ENCODE results near the gene SIN3B.

SIN3B gene

DNA sequence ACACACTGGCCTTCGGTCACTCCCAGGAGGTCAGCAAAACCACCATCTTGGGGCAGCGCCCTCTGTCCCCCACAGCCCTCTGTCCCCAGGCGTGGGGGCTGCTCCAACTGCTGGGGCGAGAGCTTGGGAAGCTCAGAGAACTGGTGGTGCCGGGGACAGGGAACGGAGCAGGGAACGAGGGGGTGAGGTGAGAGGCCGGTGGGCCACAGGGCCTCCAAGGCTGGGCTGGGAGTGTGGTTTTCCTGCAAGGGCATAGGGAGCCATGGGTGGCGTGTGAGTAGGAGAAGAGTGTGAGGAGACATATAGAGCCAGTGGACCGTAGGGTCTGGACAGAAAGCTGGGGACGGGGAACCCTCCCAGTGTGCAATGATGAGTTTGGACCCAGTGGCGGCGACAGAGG lies 93.8 kb downstream of the SIN3B start:
- no peak overlapping the region for H2AFZ ChIP-seq
- H3K4me3 ChIP-seq (ENCODE audit: low read depth, low read length), result no peak overlapping the region
- TF ChIP-seq, protein P1, sequence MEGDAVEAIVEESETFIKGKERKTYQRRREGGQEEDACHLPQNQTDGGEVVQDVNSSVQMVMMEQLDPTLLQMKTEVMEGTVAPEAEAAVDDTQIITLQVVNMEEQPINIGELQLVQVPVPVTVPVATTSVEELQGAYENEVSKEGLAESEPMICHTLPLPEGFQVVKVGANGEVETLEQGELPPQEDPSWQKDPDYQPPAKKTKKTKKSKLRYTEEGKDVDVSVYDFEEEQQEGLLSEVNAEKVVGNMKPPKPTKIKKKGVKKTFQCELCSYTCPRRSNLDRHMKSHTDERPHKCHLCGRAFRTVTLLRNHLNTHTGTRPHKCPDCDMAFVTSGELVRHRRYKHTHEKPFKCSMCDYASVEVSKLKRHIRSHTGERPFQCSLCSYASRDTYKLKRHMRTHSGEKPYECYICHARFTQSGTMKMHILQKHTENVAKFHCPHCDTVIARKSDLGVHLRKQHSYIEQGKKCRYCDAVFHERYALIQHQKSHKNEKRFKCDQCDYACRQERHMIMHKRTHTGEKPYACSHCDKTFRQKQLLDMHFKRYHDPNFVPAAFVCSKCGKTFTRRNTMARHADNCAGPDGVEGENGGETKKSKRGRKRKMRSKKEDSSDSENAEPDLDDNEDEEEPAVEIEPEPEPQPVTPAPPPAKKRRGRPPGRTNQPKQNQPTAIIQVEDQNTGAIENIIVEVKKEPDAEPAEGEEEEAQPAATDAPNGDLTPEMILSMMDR (IDR thresholded peaks at IDR 0.05), result no peak
- no peaks in the 10 kb centered on the region for H3K27me3 ChIP-seq (ENCODE audit: control insufficient read depth, insufficient read depth, low read length)
- no peak overlapping the region for H3K9ac ChIP-seq
- H3K79me2 ChIP-seq, result no peaks in the 10 kb centered on the region
- H3K27ac ChIP-seq, result no peak overlapping the region
- no peak overlapping the region for H3K4me2 ChIP-seq (ENCODE audit: low read length)
- no peaks in the 10 kb centered on the region for H3K36me3 ChIP-seq (ENCODE audit: control insufficient read depth, insufficient read depth, low read length)
- no peaks in the 10 kb centered on the region for H3K4me1 ChIP-seq
- H3K9me3 ChIP-seq (ENCODE audit: control insufficient read depth, low read length), result no peaks in the 10 kb centered on the region

DNA sequence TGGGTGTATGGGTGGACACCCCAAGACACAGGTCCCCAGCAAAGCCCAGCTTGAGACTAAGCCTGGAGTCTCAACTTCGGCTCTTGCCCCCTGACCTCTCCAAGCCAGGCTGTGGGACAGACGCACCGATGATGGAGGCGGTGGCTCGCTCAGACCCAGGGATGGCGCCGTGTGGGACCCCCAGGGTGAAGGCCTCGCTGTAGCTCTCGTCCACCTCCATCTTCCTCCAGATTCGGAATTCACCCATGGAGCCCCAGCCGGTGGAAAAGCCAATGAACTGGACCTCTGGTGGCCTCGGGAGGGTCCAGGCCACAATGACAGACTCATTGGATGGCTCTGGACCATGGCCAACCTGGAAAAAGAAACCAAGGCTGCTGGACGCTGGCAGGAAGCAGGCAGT lies 98.7 kb downstream of the SIN3B start:
- Histone ChIP-seq H3K4me2 (ENCODE audit: low read length) (no peak overlapping the region), H3K9ac (no peak overlapping the region), H3K4me1 (no peaks in the 10 kb centered on the region), H3K27ac (no peak overlapping the region), H3K4me3 (ENCODE audit: low read depth, low read length) (no peak overlapping the region), H3K36me3 (ENCODE audit: control insufficient read depth, insufficient read depth, low read length) (no peaks in the 10 kb centered on the region), H3K9me3 (ENCODE audit: control insufficient read depth, low read length) (no peaks in the 10 kb centered on the region), H2AFZ (no peak overlapping the region), H3K79me2 (no peaks in the 10 kb centered on the region), H3K27me3 (ENCODE audit: control insufficient read depth, insufficient read depth, low read length) (no peaks in the 10 kb centered on the region)
- TF ChIP-seq, protein P1 (IDR thresholded peaks at IDR 0.05), result no peak

DNA sequence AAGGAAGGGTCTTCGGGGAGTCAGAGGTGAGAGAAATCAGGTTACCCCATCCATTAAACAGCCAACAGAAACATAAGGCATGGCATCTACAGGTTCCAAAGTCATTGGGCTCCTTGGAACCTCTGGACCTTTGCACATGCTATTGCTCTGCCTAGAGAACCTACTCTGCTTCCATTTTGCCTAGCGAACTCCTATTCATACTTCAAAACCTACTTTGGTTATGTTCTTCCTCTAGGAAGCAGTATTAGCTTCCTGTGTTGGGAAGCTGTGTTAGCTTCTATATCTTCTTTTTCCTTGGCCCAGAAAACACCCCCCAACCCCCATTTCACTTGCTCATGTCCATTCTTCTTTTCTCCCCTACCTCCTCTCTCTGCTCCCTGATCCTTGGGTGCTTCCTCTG lies 99.2 kb downstream of the SIN3B start:
- no peak overlapping the region for H3K9ac ChIP-seq
- no peak overlapping the region for H3K4me2 ChIP-seq (ENCODE audit: low read length)
- H3K79me2 ChIP-seq, result no peaks in the 10 kb centered on the region
- H3K27me3 ChIP-seq (ENCODE audit: control insufficient read depth, insufficient read depth, low read length), result no peaks in the 10 kb centered on the region
- no peak overlapping the region for H2AFZ ChIP-seq
- no peaks in the 10 kb centered on the region for H3K36me3 ChIP-seq (ENCODE audit: control insufficient read depth, insufficient read depth, low read length)
- no peak overlapping the region for H3K27ac ChIP-seq
- TF ChIP-seq, protein P1 (IDR thresholded peaks at IDR 0.05), result no peak
- no peaks in the 10 kb centered on the region for H3K4me1 ChIP-seq
- no peak overlapping the region for H3K4me3 ChIP-seq (ENCODE audit: low read depth, low read length)
- H3K9me3 ChIP-seq (ENCODE audit: control insufficient read depth, low read length), result no peaks in the 10 kb centered on the region

DNA sequence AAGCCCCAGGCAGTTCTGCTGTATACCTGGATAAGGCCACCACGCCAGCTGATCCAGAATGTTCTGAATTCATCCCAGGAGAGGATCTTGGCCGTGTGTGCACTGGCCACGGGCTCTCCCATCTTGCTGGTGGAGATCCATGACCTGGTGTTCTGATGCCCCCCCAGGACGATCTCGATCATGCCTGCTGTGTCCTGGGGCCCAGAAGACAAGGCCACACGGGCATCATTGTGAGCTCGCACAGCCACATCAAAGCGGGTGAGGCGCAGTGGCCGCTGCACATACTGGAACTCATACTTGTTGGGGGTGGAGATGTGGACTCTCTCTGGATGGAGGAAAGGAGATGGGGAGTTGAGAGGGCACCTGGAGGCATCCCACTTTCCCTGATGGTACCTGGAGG lies 99.7 kb downstream of the SIN3B start:
- Histone ChIP-seq H3K4me3 (ENCODE audit: low read depth, low read length) (no peak overlapping the region), H3K9ac (no peak overlapping the region), H3K79me2 (no peaks in the 10 kb centered on the region), H3K4me1 (no peaks in the 10 kb centered on the region), H3K27ac (no peak overlapping the region), H3K4me2 (ENCODE audit: low read length) (no peak overlapping the region), H2AFZ (no peak overlapping the region), H3K36me3 (ENCODE audit: control insufficient read depth, insufficient read depth, low read length) (no peaks in the 10 kb centered on the region), H3K9me3 (ENCODE audit: control insufficient read depth, low read length) (no peaks in the 10 kb centered on the region), H3K27me3 (ENCODE audit: control insufficient read depth, insufficient read depth, low read length) (no peaks in the 10 kb centered on the region)
- TF ChIP-seq, protein P1 (IDR thresholded peaks at IDR 0.05), result no peak

Measured in parathyroid adenoma (tissue), 2 donors.